ENCODE measurements around the gene NFATC2. TPM values are rescaled to one million over a fixed set of nuclear protein-coding genes. Genes with fewer than 3 reads are reported as not detected.

NFATC2 gene
- total RNA-seq, 1 donor from 2014 or later: 0.89 TPM

- no peak for DNase-seq (ENCODE audit: extremely low spot score, unreplicated experiment)
- Mint-ChIP-seq H3K4me1 (ENCODE audit: unreplicated experiment) (peaks cover 19% of the 10 kb centered on the region), H3K27ac (ENCODE audit: unreplicated experiment) (peak overlapping the region; percentile 54), H3K4me3 (ENCODE audit: unreplicated experiment) (no peak overlapping the region), H3K9me3 (ENCODE audit: unreplicated experiment) (peaks cover 8% of the 10 kb centered on the region), H3K36me3 (ENCODE audit: unreplicated experiment) (peaks cover 3% of the 10 kb centered on the region), H3K27me3 (ENCODE audit: unreplicated experiment) (no peaks in the 10 kb centered on the region)
- no peak for TF ChIP-seq CTCF (IDR thresholded peaks at IDR 0.05)
Observed at GRCh38 chr20:51359947-51360346, 182.6 kb downstream of the NFATC2 start.

GRCh38 chr20:51359401-51359800 lies 183.1 kb downstream of the NFATC2 start:
- Mint-ChIP-seq H3K27me3 (ENCODE audit: unreplicated experiment) (no peaks in the 10 kb centered on the region), H3K4me3 (ENCODE audit: unreplicated experiment) (no peak overlapping the region), H3K27ac (ENCODE audit: unreplicated experiment) (no peak overlapping the region), H3K4me1 (ENCODE audit: unreplicated experiment) (peaks cover 24% of the 10 kb centered on the region), H3K9me3 (ENCODE audit: unreplicated experiment) (peaks cover 8% of the 10 kb centered on the region), H3K36me3 (ENCODE audit: unreplicated experiment) (peaks cover 3% of the 10 kb centered on the region)
- TF ChIP-seq CTCF (IDR thresholded peaks at IDR 0.05): no peak
- DNase-seq (ENCODE audit: extremely low spot score, unreplicated experiment): no peak

GRCh38 chr20:51358032-51358724 lies 184.3 kb downstream of the NFATC2 start:
- no peak for DNase-seq (ENCODE audit: extremely low spot score, unreplicated experiment)
- H3K27ac Mint-ChIP-seq (ENCODE audit: unreplicated experiment): no peak overlapping the region
- H3K9me3 Mint-ChIP-seq (ENCODE audit: unreplicated experiment): no peaks in the 10 kb centered on the region
- peaks cover 33% of the 10 kb centered on the region for H3K4me1 Mint-ChIP-seq (ENCODE audit: unreplicated experiment)
- no peak overlapping the region for H3K4me3 Mint-ChIP-seq (ENCODE audit: unreplicated experiment)
- no peaks in the 10 kb centered on the region for H3K27me3 Mint-ChIP-seq (ENCODE audit: unreplicated experiment)
- no peak for TF ChIP-seq CTCF (IDR thresholded peaks at IDR 0.05)
- no peaks in the 10 kb centered on the region for H3K36me3 Mint-ChIP-seq (ENCODE audit: unreplicated experiment)

- Mint-ChIP-seq H3K4me3 (ENCODE audit: unreplicated experiment) (no peak overlapping the region), H3K4me1 (ENCODE audit: unreplicated experiment) (peaks cover 36% of the 10 kb centered on the region), H3K27me3 (ENCODE audit: unreplicated experiment) (no peaks in the 10 kb centered on the region), H3K9me3 (ENCODE audit: unreplicated experiment) (no peaks in the 10 kb centered on the region), H3K36me3 (ENCODE audit: unreplicated experiment) (no peaks in the 10 kb centered on the region), H3K27ac (ENCODE audit: unreplicated experiment) (no peak overlapping the region)
- TF ChIP-seq CTCF (IDR thresholded peaks at IDR 0.05): no peak
- no peak for DNase-seq (ENCODE audit: extremely low spot score, unreplicated experiment)
Observed at GRCh38 chr20:51357543-51357942, 185.0 kb downstream of the NFATC2 start.

- H3K27ac Mint-ChIP-seq (ENCODE audit: unreplicated experiment): no peak overlapping the region
- no peak for DNase-seq (ENCODE audit: extremely low spot score, unreplicated experiment)
- peaks cover 41% of the 10 kb centered on the region for H3K4me1 Mint-ChIP-seq (ENCODE audit: unreplicated experiment)
- H3K4me3 Mint-ChIP-seq (ENCODE audit: unreplicated experiment): no peak overlapping the region
- no peaks in the 10 kb centered on the region for H3K9me3 Mint-ChIP-seq (ENCODE audit: unreplicated experiment)
- H3K36me3 Mint-ChIP-seq (ENCODE audit: unreplicated experiment): no peaks in the 10 kb centered on the region
- no peaks in the 10 kb centered on the region for H3K27me3 Mint-ChIP-seq (ENCODE audit: unreplicated experiment)
- TF ChIP-seq CTCF (IDR thresholded peaks at IDR 0.05): no peak
Observed at GRCh38 chr20:51356871-51357270, 185.6 kb downstream of the NFATC2 start.

Measured in osteocyte (in vitro differentiated cells).